Hepatocyte (in vitro differentiated cells): ENCODE data around the gene PITHD1.

Experiments
- EZH2 ChIP-seq: fragments of 200-600 bp; sonication (generic); IDR thresholded peaks from 2 replicates; pipeline ENCODE4 v1.6.1; 2016; ENCODE audit warnings: antibody characterized with exemption, mild to moderate bottlenecking, borderline replicate concordance
- EZH2phosphoT487 ChIP-seq: fragments of 200-600 bp; sonication (generic); IDR thresholded peaks from one replicate; pipeline ENCODE4 v1.6.1; 2018; ENCODE audit warnings: antibody characterized with exemption, mild to moderate bottlenecking, low read depth, moderate library complexity; ENCODE audit not compliant: unreplicated experiment, severe bottlenecking
- TF ChIP-seq, protein P1 (sequence below): fragments of 200-600 bp; sonication (generic); IDR thresholded peaks from 2 replicates; pipeline ENCODE4 v1.5.1; 2016; ENCODE audit warnings: antibody characterized with exemption, mild to moderate bottlenecking; ENCODE audit not compliant: poor library complexity

DNA sequence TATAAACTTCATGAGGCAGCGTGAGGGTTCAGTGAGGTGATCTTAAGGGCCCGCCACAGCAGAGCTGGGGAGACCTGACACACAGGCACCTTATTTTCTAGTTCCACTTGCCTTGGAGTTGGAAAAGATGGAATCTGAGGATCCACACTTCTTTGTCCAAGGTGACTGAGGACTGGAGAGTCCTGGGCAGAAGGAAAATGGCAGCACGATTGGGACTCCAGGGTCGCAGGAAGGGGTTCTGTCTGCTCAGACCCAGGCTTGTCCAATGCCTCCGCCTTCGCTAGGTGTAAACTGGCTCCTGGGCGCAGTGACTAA, 21.0 kb downstream of the PITHD1 start:
- TF ChIP-seq, protein P1, sequence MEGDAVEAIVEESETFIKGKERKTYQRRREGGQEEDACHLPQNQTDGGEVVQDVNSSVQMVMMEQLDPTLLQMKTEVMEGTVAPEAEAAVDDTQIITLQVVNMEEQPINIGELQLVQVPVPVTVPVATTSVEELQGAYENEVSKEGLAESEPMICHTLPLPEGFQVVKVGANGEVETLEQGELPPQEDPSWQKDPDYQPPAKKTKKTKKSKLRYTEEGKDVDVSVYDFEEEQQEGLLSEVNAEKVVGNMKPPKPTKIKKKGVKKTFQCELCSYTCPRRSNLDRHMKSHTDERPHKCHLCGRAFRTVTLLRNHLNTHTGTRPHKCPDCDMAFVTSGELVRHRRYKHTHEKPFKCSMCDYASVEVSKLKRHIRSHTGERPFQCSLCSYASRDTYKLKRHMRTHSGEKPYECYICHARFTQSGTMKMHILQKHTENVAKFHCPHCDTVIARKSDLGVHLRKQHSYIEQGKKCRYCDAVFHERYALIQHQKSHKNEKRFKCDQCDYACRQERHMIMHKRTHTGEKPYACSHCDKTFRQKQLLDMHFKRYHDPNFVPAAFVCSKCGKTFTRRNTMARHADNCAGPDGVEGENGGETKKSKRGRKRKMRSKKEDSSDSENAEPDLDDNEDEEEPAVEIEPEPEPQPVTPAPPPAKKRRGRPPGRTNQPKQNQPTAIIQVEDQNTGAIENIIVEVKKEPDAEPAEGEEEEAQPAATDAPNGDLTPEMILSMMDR, result no peak
- TF ChIP-seq EZH2 (no peak), EZH2phosphoT487 (no peak)
